BE2C (cell line): ENCODE measurements around the gene CFAP299.

Source experiments
- DNase-seq: peaks from one replicate; pipeline ENCODE4 v3.0.0-alpha.2; 2020
- H3K27me3 ChIP-seq: fragments of 250-450 bp; sonication (Bioruptor Pico); 2 replicates; pipeline ENCODE4 v1.5.1; 2020; ENCODE audit warnings: mild to moderate bottlenecking
- H3K36me3 ChIP-seq: fragments of 250-450 bp; sonication (Bioruptor Pico); 2 replicates; pipeline ENCODE4 v1.5.1; 2020; ENCODE audit warnings: mild to moderate bottlenecking
- H3K4me1 ChIP-seq: fragments of 250-450 bp; sonication (Bioruptor Pico); 2 replicates; pipeline ENCODE4 v1.5.1; 2020
- H3K4me3 ChIP-seq: 2 replicates; pipeline ENCODE4 v1.5.1; 2011; ENCODE audit warnings: low read depth, low read length
- H3K9me3 ChIP-seq: fragments of 250-450 bp; sonication (Bioruptor Pico); 2 replicates; pipeline ENCODE4 v1.5.1; 2020
- CTCF ChIP-seq: IDR thresholded peaks from 2 replicates; pipeline ENCODE4 v1.5.1; 2012; ENCODE audit warnings: mild to moderate bottlenecking, low read depth, low read length

The CFAP299 gene

GRCh38 chr4:80515496-80515895, 180.0 kb downstream of the CFAP299 start:
- no peaks in the 10 kb centered on the region for H3K36me3 ChIP-seq
- TF ChIP-seq CTCF = no peak
- DNase-seq = no peak

GRCh38 chr4:80521438-80521837, 185.9 kb downstream of the CFAP299 start:
- Histone ChIP-seq H3K9me3 (no peaks in the 10 kb centered on the region), H3K36me3 (no peaks in the 10 kb centered on the region), H3K4me1 (no peaks in the 10 kb centered on the region), H3K4me3 (no peak overlapping the region), H3K27me3 (no peaks in the 10 kb centered on the region; the same call in 1 of the 2 replicates)
- no peak for TF ChIP-seq CTCF
- no peak for DNase-seq

More at GRCh38 chr4:80515496-80515895, 180.0 kb downstream of the CFAP299 start:
- Histone ChIP-seq H3K27me3 (no peaks in the 10 kb centered on the region), H3K9me3 (no peaks in the 10 kb centered on the region), H3K4me3 (no peak overlapping the region), H3K4me1 (no peaks in the 10 kb centered on the region)

DNA sequence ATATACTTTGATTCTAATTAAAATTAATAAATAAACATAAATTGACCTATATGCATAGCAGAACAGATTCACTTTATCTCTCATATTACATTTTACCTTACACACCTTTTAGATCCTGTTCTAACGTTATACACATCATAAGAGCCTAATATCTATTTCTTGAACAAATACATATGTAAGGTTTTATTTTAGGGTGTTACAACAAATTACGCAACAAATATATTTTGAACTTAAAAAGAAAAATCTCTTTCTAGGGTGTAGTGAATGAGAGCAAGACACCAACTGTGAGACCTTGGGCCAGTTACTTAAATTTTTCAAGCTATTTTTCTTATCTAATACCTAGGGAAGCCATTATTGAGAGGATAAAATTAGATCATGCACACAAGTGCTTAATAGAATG, 191.2 kb downstream of the CFAP299 start:
- H3K27me3 ChIP-seq = no peaks in the 10 kb centered on the region; the same call in 1 of the 2 replicates
- DNase-seq = no peak
- H3K4me3 ChIP-seq = no peak overlapping the region
- H3K9me3 ChIP-seq = no peaks in the 10 kb centered on the region
- no peaks in the 10 kb centered on the region for H3K36me3 ChIP-seq
- no peaks in the 10 kb centered on the region for H3K4me1 ChIP-seq
- no peak for TF ChIP-seq CTCF

DNA sequence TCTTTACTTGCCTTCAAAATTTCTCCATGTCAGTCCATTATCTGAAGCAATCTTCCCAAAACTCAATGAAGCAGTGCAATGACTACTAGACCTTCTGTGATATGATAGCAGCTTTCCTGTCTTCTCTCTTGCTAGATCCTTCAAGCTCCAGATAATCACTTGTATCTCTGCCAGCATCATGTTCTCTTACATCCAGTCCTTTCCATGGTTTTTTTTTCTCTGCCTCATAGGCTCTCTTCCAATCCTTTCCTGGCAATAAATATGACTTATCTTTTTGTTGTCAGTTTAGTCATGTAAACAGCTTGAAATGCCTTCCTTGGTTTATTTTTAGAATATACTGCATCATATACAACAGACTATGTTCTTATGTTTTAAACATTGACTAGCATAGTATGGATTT, 193.5 kb downstream of the CFAP299 start:
- no peak for DNase-seq
- no peak for TF ChIP-seq CTCF
- no peaks in the 10 kb centered on the region for H3K36me3 ChIP-seq
- no peak overlapping the region for H3K4me3 ChIP-seq
- H3K4me1 ChIP-seq = no peaks in the 10 kb centered on the region
- no peaks in the 10 kb centered on the region for H3K9me3 ChIP-seq
- H3K27me3 ChIP-seq = no peaks in the 10 kb centered on the region; the same call in 1 of the 2 replicates

DNA sequence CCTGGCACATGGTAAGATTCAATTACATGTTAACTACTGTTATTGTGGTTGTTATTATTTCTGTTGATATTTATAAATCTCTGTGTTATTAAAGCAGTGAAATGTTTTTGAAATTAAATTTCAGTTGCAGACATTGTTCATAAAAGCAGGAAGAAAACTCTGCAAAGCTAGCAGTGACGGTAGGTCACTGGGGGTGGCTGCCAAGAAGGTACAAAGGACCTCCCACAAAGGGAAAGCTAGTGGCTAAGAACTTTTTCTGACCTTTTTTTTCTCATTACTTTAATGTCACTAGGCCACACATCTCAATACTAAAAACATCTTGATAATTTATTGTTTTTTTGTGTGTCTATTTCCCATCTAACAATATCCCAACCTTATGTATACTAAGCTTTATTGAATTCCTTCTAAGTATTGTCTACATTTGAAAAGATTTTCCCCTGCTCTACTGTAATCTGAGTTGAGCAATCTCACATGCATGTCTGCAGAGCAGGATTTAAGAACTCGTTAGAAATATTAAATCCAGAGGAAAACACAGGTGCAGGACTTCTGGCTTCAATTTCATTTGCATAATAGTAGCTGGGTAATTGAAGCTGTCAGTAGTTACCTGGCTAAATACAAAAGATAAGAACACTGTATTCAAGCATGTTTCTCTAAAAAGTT, 197.3 kb downstream of the CFAP299 start:
- no peaks in the 10 kb centered on the region for H3K4me1 ChIP-seq
- DNase-seq = no peak
- no peak overlapping the region for H3K4me3 ChIP-seq
- H3K36me3 ChIP-seq = no peaks in the 10 kb centered on the region
- H3K27me3 ChIP-seq = no peaks in the 10 kb centered on the region
- no peaks in the 10 kb centered on the region for H3K9me3 ChIP-seq
- TF ChIP-seq CTCF = no peak

DNA sequence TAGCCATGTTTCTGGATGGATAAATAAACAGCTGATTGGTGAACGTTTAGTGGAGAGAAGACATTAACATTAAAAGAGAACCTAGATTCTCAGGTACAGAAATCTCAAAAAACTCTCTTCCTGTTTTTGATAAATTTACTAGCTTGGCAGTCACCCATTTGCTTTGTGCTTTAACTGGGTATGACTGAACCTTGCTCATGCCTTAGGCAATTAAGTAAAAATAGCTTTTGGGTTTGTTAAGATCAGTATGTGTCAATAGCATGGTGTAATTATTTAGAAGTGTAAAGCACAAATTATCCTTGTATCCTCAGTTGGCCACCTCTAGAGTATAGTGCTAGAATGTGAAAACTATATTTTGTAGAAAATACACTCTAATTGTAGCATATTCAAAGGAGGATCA, 200.0 kb downstream of the CFAP299 start:
- no peak overlapping the region for H3K4me3 ChIP-seq
- no peaks in the 10 kb centered on the region for H3K27me3 ChIP-seq
- no peaks in the 10 kb centered on the region for H3K9me3 ChIP-seq
- H3K36me3 ChIP-seq = no peaks in the 10 kb centered on the region
- no peaks in the 10 kb centered on the region for H3K4me1 ChIP-seq
- DNase-seq = no peak
- no peak for TF ChIP-seq CTCF
